GM19372 (cell line): Measurements from ENCODE around the gene ATP13A2.
"Not testable (repeated sequence)": the region's sequence is repeated elsewhere in the genome, so short reads cannot be mapped to it uniquely, and the experiment has no call there.

ENCODE experiments used
- ATAC-seq: cut with Tn5 transposase; IDR thresholded peaks from one replicate; pipeline ENCODE4 v1.9.1; 2021; ENCODE audit warnings: mild to moderate bottlenecking, low read depth, moderate library complexity; ENCODE audit not compliant: unreplicated experiment

Gene ATP13A2

GRCh38 chr1:16936580-16936979 lies 75.1 kb downstream of the ATP13A2 start:
- ATAC-seq, result not testable (repeated sequence)
